Trophoblast cell (in vitro differentiated cells and primary cell): ENCODE results near the gene LHX6.

ENCODE experiments used
- DNase-seq, 2 donors: peaks; one replicate each; pipeline ENCODE4 v3.0.0-alpha.2; 2016
- H2AFZ ChIP-seq: 2 replicates; pipeline ENCODE4 v1.6.1; 2013; ENCODE audit warnings: low read length, moderate library complexity, mild to moderate bottlenecking; ENCODE audit not compliant: insufficient read depth, poor library complexity
- H2AK5ac ChIP-seq: 2 replicates; pipeline ENCODE4 v1.6.1; 2013; ENCODE audit warnings: mild to moderate bottlenecking, low read length
- H2BK120ac ChIP-seq: 2 replicates; pipeline ENCODE4 v1.6.1; 2013; ENCODE audit warnings: low read length, mild to moderate bottlenecking, moderate library complexity; ENCODE audit not compliant: insufficient read depth, poor library complexity
- H2BK12ac ChIP-seq: 2 replicates; pipeline ENCODE4 v1.6.1; 2013; ENCODE audit warnings: mild to moderate bottlenecking, low read length, moderate library complexity
- H2BK5ac ChIP-seq: 2 replicates; pipeline ENCODE4 v1.6.1; 2013; ENCODE audit warnings: low read length, low read depth, moderate library complexity, mild to moderate bottlenecking; ENCODE audit not compliant: poor library complexity
- H3K14ac ChIP-seq: 2 replicates; pipeline ENCODE4 v1.6.1; 2013; ENCODE audit warnings: mild to moderate bottlenecking, low read length
- H3K18ac ChIP-seq: 2 replicates; pipeline ENCODE4 v1.6.1; 2013; ENCODE audit warnings: mild to moderate bottlenecking, low read length
- H3K23ac ChIP-seq: 2 replicates; pipeline ENCODE4 v1.6.1; 2013; ENCODE audit warnings: low read length
- H3K27ac ChIP-seq: 2 replicates; pipeline ENCODE4 v1.5.1; 2013; ENCODE audit warnings: low read depth, mild to moderate bottlenecking, inconsistent platforms, low read length, moderate library complexity
- H3K27me3 ChIP-seq: 2 replicates; pipeline ENCODE4 v1.6.1; 2013; ENCODE audit warnings: inconsistent platforms, mild to moderate bottlenecking, low read length, moderate library complexity; ENCODE audit not compliant: insufficient read depth
- H3K36me3 ChIP-seq, 2 experiments: 1 replicate in 1 of 2; 2 replicates in 1 of 2; pipeline ENCODE4 v1.6.1; 2013; ENCODE audit warnings: low read length in 2 of 2, mild to moderate bottlenecking in 2 of 2, moderate library complexity in 1 of 2; ENCODE audit not compliant: insufficient read depth in 2 of 2, control insufficient read depth in 1 of 2
- H3K4ac ChIP-seq: 2 replicates; pipeline ENCODE4 v1.6.1; 2013; ENCODE audit warnings: low read depth, mild to moderate bottlenecking, low read length, moderate library complexity
- H3K4me1 ChIP-seq, 2 experiments: 1 replicate in 1 of 2; 2 replicates in 1 of 2; pipeline ENCODE4 v1.6.1; 2013; ENCODE audit warnings: low read length in 2 of 2, mild to moderate bottlenecking in 2 of 2, moderate library complexity in 1 of 2; ENCODE audit not compliant: insufficient read depth in 2 of 2, control insufficient read depth in 1 of 2
- H3K4me2 ChIP-seq: 2 replicates; pipeline ENCODE4 v1.6.1; 2013; ENCODE audit warnings: inconsistent platforms, mild to moderate bottlenecking, low read length, moderate library complexity
- H3K4me3 ChIP-seq: 2 replicates; pipeline ENCODE4 v1.5.1; 2013; ENCODE audit warnings: mild to moderate bottlenecking, low read depth, low read length, inconsistent platforms
- H3K79me1 ChIP-seq: one replicate; pipeline ENCODE4 v1.6.1; 2013; ENCODE audit warnings: low read length
- H3K79me2 ChIP-seq: 2 replicates; pipeline ENCODE4 v1.6.1; 2013; ENCODE audit warnings: low read length, mild to moderate bottlenecking; ENCODE audit not compliant: control insufficient read depth, insufficient read depth, poor library complexity
- H3K9ac ChIP-seq: 2 replicates; pipeline ENCODE4 v1.6.1; 2013; ENCODE audit warnings: mild to moderate bottlenecking, low read length
- H3K9me3 ChIP-seq: 2 replicates; pipeline ENCODE4 v1.6.1; 2013; ENCODE audit warnings: low read depth, mild to moderate bottlenecking, control low read depth, inconsistent platforms, low read length; ENCODE audit not compliant: insufficient read depth
- H4K12ac ChIP-seq: 2 replicates; pipeline ENCODE4 v1.6.1; 2013; ENCODE audit warnings: low read depth, mild to moderate bottlenecking, low read length, moderate library complexity
- H4K8ac ChIP-seq: 2 replicates; pipeline ENCODE4 v1.6.1; 2013; ENCODE audit warnings: low read depth, mild to moderate bottlenecking, low read length, moderate library complexity
- H4K91ac ChIP-seq: one replicate; pipeline ENCODE4 v1.6.1; 2013; ENCODE audit warnings: low read depth, mild to moderate bottlenecking, low read length, moderate library complexity
- WGBS: extraction: QIAGEN DNeasy Blood & Tissue Kit; methylation state at CpG from one replicate; pipeline ENCODE4 v1.1.7; 2013; ENCODE audit warnings: missing lambda C conversion rate; ENCODE audit not compliant: insufficient read length, insufficient coverage; ENCODE audit errors: extremely low coverage; 5-methylcytosine and 5-hydroxymethylcytosine counted together

LHX6 gene

DNA sequence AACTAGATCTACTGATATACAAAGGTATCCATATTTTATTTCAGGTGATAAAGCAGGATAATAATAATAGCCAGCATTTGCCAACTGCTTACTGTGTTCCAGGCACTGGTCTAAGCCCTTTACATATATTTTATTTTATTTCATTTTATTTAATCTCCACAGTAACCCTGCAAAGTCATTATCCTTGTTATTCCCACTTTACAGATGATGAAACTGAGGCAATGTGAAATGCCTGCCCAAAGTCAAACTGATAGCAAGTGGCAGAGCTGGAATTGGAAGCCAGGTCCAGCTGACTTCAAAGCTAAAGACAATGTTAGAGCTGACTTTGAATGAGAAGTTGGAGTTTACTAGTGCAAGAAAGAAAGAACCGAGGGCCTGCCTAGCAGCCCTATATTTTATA, 44.2 kb downstream of the LHX6 start:
- Histone ChIP-seq H3K4ac (no peak overlapping the region), H3K27ac (no peak overlapping the region)

DNA sequence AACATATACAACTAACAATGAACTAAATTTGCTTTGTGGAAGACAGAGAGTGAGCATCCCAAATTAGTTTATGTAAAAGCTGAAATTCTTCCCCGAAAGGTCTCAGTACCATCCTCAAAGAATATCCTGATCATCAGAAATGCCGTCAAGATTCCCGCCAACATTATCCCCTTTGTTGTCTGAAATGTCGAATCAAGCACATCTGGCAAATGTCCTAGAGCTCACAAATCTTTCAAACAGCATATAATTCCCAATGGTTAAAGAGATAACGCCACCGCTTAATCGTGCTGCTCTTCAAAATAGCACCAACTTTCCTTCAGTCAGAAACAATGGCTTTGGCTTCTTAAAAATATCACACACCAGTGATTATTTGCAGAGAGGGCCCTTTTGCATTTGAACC, 45.3 kb downstream of the LHX6 start:
- Histone ChIP-seq H4K91ac (no peak overlapping the region), H3K79me2 (no peaks in the 10 kb centered on the region), H3K4ac (no peak overlapping the region), H2BK12ac (no peak overlapping the region), H3K9ac (no peak overlapping the region), H3K9me3 (peaks cover 3% of the 10 kb centered on the region), H4K12ac (no peak overlapping the region), H3K27me3 (no peaks in the 10 kb centered on the region), H3K27ac (no peak overlapping the region), H3K23ac (no peak overlapping the region), H3K4me2 (no peak overlapping the region), H3K14ac (no peak overlapping the region), H3K4me1 (no peaks in the 10 kb centered on the region), H2AFZ (no peak overlapping the region), H3K36me3 (no peaks in the 10 kb centered on the region), H3K79me1 (no peaks in the 10 kb centered on the region), H2AK5ac (no peak overlapping the region), H3K4me3 (no peak overlapping the region), H3K18ac (no peak overlapping the region), H2BK120ac (no peak overlapping the region), H4K8ac (no peak overlapping the region), H2BK5ac (no peak overlapping the region)
- DNase-seq: no peak
- WGBS: no CpG with 5 or more reads among the region's 7 CpGs

More for the DNA sequence above, 44.2 kb downstream of the LHX6 start:
- Histone ChIP-seq H3K79me1 (no peaks in the 10 kb centered on the region), H3K4me1 (no peaks in the 10 kb centered on the region), H2AFZ (no peak overlapping the region), H3K4me3 (no peak overlapping the region), H3K18ac (no peak overlapping the region), H4K91ac (no peak overlapping the region), H3K14ac (no peak overlapping the region), H4K12ac (no peak overlapping the region), H2BK120ac (no peak overlapping the region), H3K4me2 (no peak overlapping the region), H3K36me3 (no peaks in the 10 kb centered on the region), H4K8ac (no peak overlapping the region), H3K27me3 (no peaks in the 10 kb centered on the region), H3K9ac (no peak overlapping the region), H3K23ac (no peak overlapping the region), H2BK5ac (no peak overlapping the region), H3K9me3 (peaks cover 3% of the 10 kb centered on the region), H3K79me2 (no peaks in the 10 kb centered on the region), H2BK12ac (no peak overlapping the region), H2AK5ac (no peak overlapping the region)
- WGBS: no CpG with 5 or more reads among the region's 1 CpG
- DNase-seq: no peak

DNA sequence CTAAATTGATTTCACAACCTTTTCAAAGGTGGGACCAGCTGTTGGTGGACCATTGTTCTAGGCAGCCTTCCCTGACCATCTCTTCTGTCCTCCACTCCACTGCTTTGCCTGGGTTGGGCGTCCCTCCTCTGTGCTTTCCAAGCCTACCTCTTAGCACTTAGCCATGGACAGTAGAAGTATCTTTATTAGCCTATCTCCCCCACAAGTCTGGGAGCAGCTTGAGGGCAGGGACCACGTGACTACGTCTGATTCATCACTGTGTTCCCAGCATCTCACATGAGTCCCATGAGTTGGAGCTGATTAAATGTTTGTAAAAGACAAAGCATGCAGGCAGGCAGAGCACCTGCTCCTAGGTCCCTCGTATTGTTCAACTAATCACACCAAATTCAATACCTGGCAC, 48.1 kb downstream of the LHX6 start:
- Histone ChIP-seq H3K27me3 (no peaks in the 10 kb centered on the region), H2AK5ac (no peak overlapping the region), H3K14ac (no peak overlapping the region), H3K4me2 (no peak overlapping the region), H3K9ac (no peak overlapping the region), H2BK120ac (no peak overlapping the region), H3K4me3 (no peak overlapping the region), H4K91ac (no peak overlapping the region), H3K4ac (no peak overlapping the region), H4K12ac (no peak overlapping the region), H4K8ac (no peak overlapping the region), H3K36me3 (no peaks in the 10 kb centered on the region), H3K79me2 (no peaks in the 10 kb centered on the region), H3K9me3 (peaks cover 1% of the 10 kb centered on the region), H2BK12ac (no peak overlapping the region), H3K4me1 (no peaks in the 10 kb centered on the region), H3K79me1 (no peaks in the 10 kb centered on the region), H2BK5ac (no peak overlapping the region), H3K18ac (no peak overlapping the region), H2AFZ (no peak overlapping the region), H3K27ac (no peak overlapping the region), H3K23ac (no peak overlapping the region)
- DNase-seq: no peak
- no CpG with 5 or more reads among the region's 4 CpGs for WGBS

DNA sequence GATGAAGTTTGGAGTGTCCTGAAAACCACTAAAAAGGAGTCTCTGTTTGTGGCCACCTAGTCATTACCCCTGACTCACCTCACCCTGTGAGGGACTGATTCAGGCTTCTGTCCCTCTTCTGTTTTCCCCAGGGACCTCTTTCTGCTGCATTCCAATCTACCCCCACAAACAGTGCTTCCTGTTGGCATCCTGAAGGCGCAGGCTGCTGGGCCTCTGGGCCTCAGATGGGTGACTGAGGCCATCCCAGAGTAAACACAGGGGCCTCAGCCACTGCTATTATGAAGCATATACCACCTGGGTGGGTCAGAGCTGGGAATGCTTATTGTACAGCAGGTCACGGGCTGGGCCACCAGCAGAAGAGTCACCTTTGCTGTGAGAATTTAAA, 49.1 kb downstream of the LHX6 start:
- Histone ChIP-seq H4K12ac (no peak overlapping the region), H3K79me1 (no peaks in the 10 kb centered on the region), H3K9ac (no peak overlapping the region), H3K4me2 (no peak overlapping the region), H4K8ac (no peak overlapping the region), H2AK5ac (no peak overlapping the region), H3K4me1 (no peaks in the 10 kb centered on the region), H4K91ac (no peak overlapping the region), H3K14ac (no peak overlapping the region), H3K79me2 (no peaks in the 10 kb centered on the region), H3K4ac (no peak overlapping the region), H2BK5ac (no peak overlapping the region), H3K27me3 (no peaks in the 10 kb centered on the region), H3K36me3 (no peaks in the 10 kb centered on the region), H2BK12ac (no peak overlapping the region), H2BK120ac (no peak overlapping the region), H2AFZ (no peak overlapping the region), H3K9me3 (peaks cover 1% of the 10 kb centered on the region), H3K27ac (no peak overlapping the region), H3K23ac (no peak overlapping the region), H3K18ac (no peak overlapping the region), H3K4me3 (no peak overlapping the region)
- no CpG with 5 or more reads among the region's 2 CpGs for WGBS
- no peak for DNase-seq
